ENCODE data around the gene ABCC3. TPM values are rescaled to one million over a fixed set of nuclear protein-coding genes. Genes with fewer than 3 reads are reported as not detected.

Gene ABCC3
- total and polyA plus RNA-seq, 2 of the 8 experiments (the other 6 are each of a cell fraction or from before 2014, with no cell fraction given) = 0.35 to 0.37 TPM

DNA sequence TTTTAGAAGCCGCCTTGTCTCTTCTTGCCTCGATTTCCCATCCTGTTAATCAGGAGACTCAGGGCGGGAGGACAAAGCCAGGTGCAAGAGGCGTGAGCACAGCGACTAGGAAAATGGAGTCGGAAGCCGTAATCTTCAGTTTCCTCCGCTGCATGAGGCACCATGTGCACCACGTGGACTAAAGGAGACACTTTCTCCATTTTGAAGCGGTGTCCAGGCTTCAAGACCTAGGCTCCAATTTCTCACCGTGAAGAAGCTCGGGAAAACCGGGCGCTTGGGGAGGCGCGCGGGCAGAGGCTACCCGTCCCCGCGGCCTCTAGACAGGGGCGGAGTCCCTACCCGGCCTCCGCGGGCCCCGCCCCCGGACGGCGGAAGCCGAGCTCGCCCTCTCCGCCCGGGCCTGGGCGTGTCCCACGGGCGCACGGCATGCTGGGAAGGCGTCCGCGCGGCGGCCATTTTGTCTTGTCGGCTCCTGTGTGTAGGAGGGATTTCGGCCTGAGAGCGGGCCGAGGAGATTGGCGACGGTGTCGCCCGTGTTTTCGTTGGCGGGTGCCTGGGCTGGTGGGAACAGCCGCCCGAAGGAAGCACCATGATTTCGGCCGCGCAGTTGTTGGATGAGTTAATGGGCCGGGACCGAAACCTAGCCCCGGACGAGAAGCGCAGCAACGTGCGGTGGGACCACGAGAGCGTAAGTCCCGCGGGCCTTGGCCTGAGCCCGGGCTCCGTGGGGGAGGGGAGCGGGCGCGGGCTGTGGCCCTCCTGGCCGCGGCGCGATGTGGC lies 84.7 kb downstream of the ABCC3 start, which contains the start of gene LUC7L3:
TSS of gene LUC7L3 (plus strand) at position 460 of the 780 bp plus-strand sequence. CDS start at position 590, 130 bp downstream.
- no peak within 1 kb of the TSS; the same call in 1 of the 2 replicates for H2AFZ ChIP-seq (ENCODE audit: low read length)
- H3K23ac ChIP-seq (ENCODE audit: insufficient read length) = no peak within 1 kb of the TSS
- H4K8ac ChIP-seq (ENCODE audit: extremely low read depth, insufficient read depth, low read length) = peak within 1 kb of the TSS; percentile 100
- H2BK120ac ChIP-seq (replicated peaks; ENCODE audit: low read depth, low read length) = no peak within 1 kb of the TSS
- peak within 1 kb of the TSS; percentile 98 for H2BK5ac ChIP-seq (ENCODE audit: low read depth, low read length)
- peak; percentile 73 to 97 for DNase-seq (ENCODE audit: low read depth in 1 of 2, low spot score in 2 of 2)
- peak within 1 kb of the TSS; percentile 60 to 95 (median 94) for H3K4me3 ChIP-seq (ENCODE audit: extremely low read depth in 1 of 4, insufficient read depth in 2 of 4, low read depth in 3 of 4, low read length in 4 of 4)
- POLR2A ChIA-PET (ENCODE audit: partially characterized antibody) = interaction anchor here (0.6 to 3.5 kb wide), 26 partner anchors 9 to 447 kb away, joined by 3 to 34 read pairs (median 4); partner anchors contain the start of genes ANKRD40, NME2 and TOB1
- no peak for FAIRE-seq
- H3K79me2 ChIP-seq (ENCODE audit: control insufficient read depth in 1 of 2, insufficient read depth in 2 of 2, low read length in 2 of 2) = peaks cover 45 to 49% of the 10 kb centered on the region in 2 experiments
- H2BK12ac ChIP-seq (ENCODE audit: low read depth, low read length) = peak within 1 kb of the TSS; percentile 11; the same call in 1 of the 2 replicates
- H3K23me2 ChIP-seq (ENCODE audit: low read depth, low read length) = no peaks in the 10 kb centered on the region
- no peak within 1 kb of the TSS; the same call in 1 of the 2 replicates for H2AK5ac ChIP-seq (ENCODE audit: low read depth, low read length)
- peak within 1 kb of the TSS; percentile 99 for H3K18ac ChIP-seq (ENCODE audit: extremely low read depth, low read length)
- H4K91ac ChIP-seq (replicated peaks; ENCODE audit: insufficient read length, low read length) = peak within 1 kb of the TSS; percentile 97
- 5% methylated on average over 62 of the region's 76 CpGs; no CpG with 5 or more reads in 1 of the 2 experiments for WGBS, 2 experiments (ENCODE audit: extremely low coverage in 1 of 2, insufficient coverage in 1 of 2, insufficient read length in 1 of 2, insufficient replicate concordance in 2 of 2, low coverage in 1 of 2, low lambda C conversion rate in 2 of 2, missing lambda C conversion rate in 1 of 2)
- H3K9ac ChIP-seq (replicated peaks in 1 of 4; ENCODE audit: extremely low read depth in 1 of 4, low read depth in 3 of 4, low read length in 3 of 4) = peak within 1 kb of the TSS; percentile 94 to 100 (median 98)
- peak within 1 kb of the TSS; percentile 91 for H3K56ac ChIP-seq (replicated peaks; ENCODE audit: insufficient read length, low read depth, low read length)
- peak within 1 kb of the TSS; percentile 75 to 92 for H3K4me2 ChIP-seq (ENCODE audit: insufficient read depth in 1 of 2, low read depth in 2 of 2, low read length in 2 of 2)
- H3K79me1 ChIP-seq (ENCODE audit: low read depth, low read length) = no peaks in the 10 kb centered on the region
- peak within 1 kb of the TSS; percentile 87 for H3K14ac ChIP-seq (ENCODE audit: insufficient read length)
- peaks cover 13 to 23% of the 10 kb centered on the region in 2 experiments for H4K20me1 ChIP-seq (replicated peaks in 1 of 2; ENCODE audit: control insufficient read depth in 1 of 2, insufficient read depth in 2 of 2, low read length in 2 of 2)
- H3K27me3 ChIP-seq (replicated peaks in 1 of 4; ENCODE audit: control insufficient read depth in 3 of 4, extremely low read depth in 1 of 4, insufficient read depth in 3 of 4, low read length in 3 of 4) = no peaks in the 10 kb centered on the region
- H3K9me3 ChIP-seq (ENCODE audit: insufficient read depth in 2 of 2, low read depth in 1 of 2, low read length in 1 of 2) = no peaks in the 10 kb centered on the region
- peak within 1 kb of the TSS; percentile 98 for H4K5ac ChIP-seq (ENCODE audit: insufficient read length, low read depth, low read length)
- no peak within 1 kb of the TSS for H2BK20ac ChIP-seq (ENCODE audit: low read length)
- peaks cover 0 to 8% (median 2%) of the 10 kb centered on the region in 4 experiments; a peak in 3 of 7 replicates for H3K4me1 ChIP-seq (replicated peaks in 1 of 4; ENCODE audit: control insufficient read depth in 3 of 4, insufficient read depth in 4 of 4, low read length in 3 of 4)
- no peak within 1 kb of the TSS for H2BK15ac ChIP-seq (ENCODE audit: low read length)
- peak within 1 kb of the TSS; percentile 99 for H3K27ac ChIP-seq (ENCODE audit: low read depth, low read length)
- peak within 1 kb of the TSS; percentile 92 for H3K4ac ChIP-seq (replicated peaks; ENCODE audit: insufficient read length, low read depth, low read length)
- CTCF ChIA-PET (ENCODE audit: partially characterized antibody) = no interaction called here
- 0 out of 8 replicates have a peak, but pooled peaks cover 0 to 3% (median 0%) of the 10 kb centered on the region in 4 experiments for H3K36me3 ChIP-seq (ENCODE audit: control insufficient read depth in 2 of 4, insufficient read depth in 4 of 4, low read length in 3 of 4)
- TF ChIP-seq SUZ12 (IDR thresholded peaks at IDR 0.05; ENCODE audit: low read length) (no peak), EP300 (IDR thresholded peaks at IDR 0.05; ENCODE audit: borderline replicate concordance in 1 of 2, low read depth in 2 of 2, low read length in 2 of 2) (0 out of 3 replicates have a peak, but pooled peaks of 1 of the 2 experiments have one; percentile 40), HDAC6 (IDR thresholded peaks at IDR 0.05; ENCODE audit: low read depth, low read length) (no peak), NANOG (IDR thresholded peaks at IDR 0.05; ENCODE audit: insufficient read depth, low read depth, low read length, poor library complexity, severe bottlenecking) (no peak), KDM1A (IDR thresholded peaks at IDR 0.05; ENCODE audit: borderline replicate concordance, low read length) (no peak), RXRA (IDR thresholded peaks at IDR 0.05; ENCODE audit: insufficient read depth, low read depth, low read length) (no peak), POU5F1 (IDR thresholded peaks at IDR 0.05; ENCODE audit: low read depth, low read length) (no peak), MAX (IDR thresholded peaks at IDR 0.05) (peak; percentile 93), BRCA1 (IDR thresholded peaks at IDR 0.05; ENCODE audit: low read depth, low read length) (peak; percentile 22; the same call in 1 of the 2 replicates), TBP (IDR thresholded peaks at IDR 0.05; ENCODE audit: low read depth, low read length) (peak; percentile 88), CHD2 (IDR thresholded peaks at IDR 0.05; ENCODE audit: low read length) (peak; percentile 64)

All from H1 (cell line).